Measurements from ENCODE around the gene ZFAND3. TPM values are rescaled to one million over a fixed set of nuclear protein-coding genes. Genes with fewer than 3 reads are reported as not detected.

ZFAND3 gene
- total RNA-seq, 2 experiments from 2014 or later: 8.3 to 33.8 TPM

DNA sequence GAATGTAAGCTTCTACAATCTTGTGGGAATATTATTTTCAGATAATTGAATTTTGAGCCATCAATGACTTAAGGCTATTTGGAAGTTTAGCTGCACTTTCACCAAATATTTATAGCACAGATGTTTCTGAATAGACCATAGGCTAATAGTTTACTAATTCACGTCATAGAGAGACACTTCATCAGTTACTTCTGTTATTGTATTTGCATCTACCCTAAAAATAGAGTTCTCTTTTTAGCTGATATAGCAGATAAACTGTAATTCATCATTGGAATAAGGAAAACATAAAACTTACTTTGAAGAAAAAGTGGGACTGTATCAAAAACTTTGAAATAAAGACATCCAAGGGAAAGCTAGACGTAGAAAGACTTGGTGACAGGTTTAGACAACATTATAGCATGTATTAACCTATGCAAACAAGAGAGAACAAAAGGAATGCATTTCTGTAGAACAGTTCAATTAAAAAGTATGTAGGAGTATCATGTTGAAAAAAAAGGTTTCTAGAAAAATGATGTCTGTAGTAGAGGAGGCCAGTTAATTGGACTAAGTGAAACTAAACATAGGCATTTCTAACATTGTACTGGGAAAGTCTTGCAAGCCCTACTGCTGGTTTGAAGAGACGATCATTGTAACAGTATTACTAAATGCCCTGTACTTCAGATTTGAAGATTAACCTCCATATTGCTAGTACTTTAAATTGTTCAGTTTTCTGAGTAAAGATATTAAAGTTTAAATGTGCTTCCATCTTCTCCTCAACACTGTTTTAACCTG lies 123.3 kb downstream of the ZFAND3 start:
- Histone ChIP-seq H4K20me1 (ENCODE audit: insufficient read depth, low read length) (peaks cover 5% of the 10 kb centered on the region; the same call in 1 of the 2 replicates), H3K27ac (ENCODE audit: low read depth, low read length, poor library complexity, severe bottlenecking) (no peak overlapping the region), H3K4me3 (ENCODE audit: low read depth, low read length, poor library complexity, severe bottlenecking) (no peak overlapping the region), H3K9me2 (ENCODE audit: insufficient read depth, low read length) (no peaks in the 10 kb centered on the region), H3K9me3 (ENCODE audit: low read length) (no peaks in the 10 kb centered on the region), H2AFZ (ENCODE audit: low read length) (no peak overlapping the region), H3K79me2 (ENCODE audit: insufficient read depth, low read depth, low read length) (no peaks in the 10 kb centered on the region), H3K4me2 (ENCODE audit: low read length) (no peak overlapping the region), H3K4me1 (ENCODE audit: insufficient read depth, low read length, poor library complexity, severe bottlenecking) (peaks cover 17% of the 10 kb centered on the region), H3K36me3 (ENCODE audit: insufficient read depth, low read length) (no peaks in the 10 kb centered on the region)
- TF ChIP-seq EZH2phosphoT487 (IDR thresholded peaks at IDR 0.05; ENCODE audit: borderline replicate concordance, low read depth, low read length): no peak
- TF ChIP-seq, protein P1, sequence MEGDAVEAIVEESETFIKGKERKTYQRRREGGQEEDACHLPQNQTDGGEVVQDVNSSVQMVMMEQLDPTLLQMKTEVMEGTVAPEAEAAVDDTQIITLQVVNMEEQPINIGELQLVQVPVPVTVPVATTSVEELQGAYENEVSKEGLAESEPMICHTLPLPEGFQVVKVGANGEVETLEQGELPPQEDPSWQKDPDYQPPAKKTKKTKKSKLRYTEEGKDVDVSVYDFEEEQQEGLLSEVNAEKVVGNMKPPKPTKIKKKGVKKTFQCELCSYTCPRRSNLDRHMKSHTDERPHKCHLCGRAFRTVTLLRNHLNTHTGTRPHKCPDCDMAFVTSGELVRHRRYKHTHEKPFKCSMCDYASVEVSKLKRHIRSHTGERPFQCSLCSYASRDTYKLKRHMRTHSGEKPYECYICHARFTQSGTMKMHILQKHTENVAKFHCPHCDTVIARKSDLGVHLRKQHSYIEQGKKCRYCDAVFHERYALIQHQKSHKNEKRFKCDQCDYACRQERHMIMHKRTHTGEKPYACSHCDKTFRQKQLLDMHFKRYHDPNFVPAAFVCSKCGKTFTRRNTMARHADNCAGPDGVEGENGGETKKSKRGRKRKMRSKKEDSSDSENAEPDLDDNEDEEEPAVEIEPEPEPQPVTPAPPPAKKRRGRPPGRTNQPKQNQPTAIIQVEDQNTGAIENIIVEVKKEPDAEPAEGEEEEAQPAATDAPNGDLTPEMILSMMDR (conservative IDR thresholded peaks at IDR 0.05; ENCODE audit: low read length): no peak
- BruUV-seq (replicated peaks): no TSS peak
- POLR2A ChIA-PET: interaction anchor here (1.1 kb wide), 1 partner anchor 16 kb away, joined by 3 read pairs; no protein-coding TSS in a partner anchor
- intact Hi-C loops (cut with micrococcal nuclease; ENCODE audit: unreplicated experiment): no loop called here
- CTCF ChIA-PET (ENCODE audit: unreplicated experiment): no interaction called here
- no peak for DNase-seq (ENCODE audit: low spot score)

DNA sequence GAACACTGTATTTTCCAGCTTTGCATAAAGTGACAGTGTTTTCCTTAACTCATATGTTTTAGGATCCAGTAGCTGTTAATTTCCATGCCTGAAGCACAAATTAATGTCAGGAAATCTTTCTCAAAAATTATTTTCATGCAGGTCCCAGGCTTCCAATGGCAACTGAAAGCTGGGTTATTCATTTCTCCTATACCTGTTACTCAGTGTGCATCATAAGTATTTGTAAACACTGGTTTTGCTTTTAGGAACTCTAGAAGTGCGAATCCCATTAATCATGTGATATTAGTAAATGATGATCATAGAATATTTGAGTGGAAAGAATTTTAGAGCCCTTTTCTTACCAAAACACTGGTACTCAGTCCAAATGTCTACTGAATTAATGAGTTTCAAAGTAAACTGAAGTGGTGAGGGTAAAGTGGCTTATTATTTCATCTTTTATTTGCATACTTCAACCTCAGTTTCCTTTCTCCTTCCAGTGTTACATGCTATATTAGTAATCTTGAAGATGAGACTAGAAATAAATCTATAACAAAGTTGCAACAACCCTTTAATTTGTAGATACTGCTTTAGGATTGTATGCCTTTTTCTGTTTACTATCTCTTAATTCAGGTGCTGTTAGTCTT lies 124.0 kb downstream of the ZFAND3 start:
- intact Hi-C loops (cut with micrococcal nuclease; ENCODE audit: unreplicated experiment): no loop called here
- no peaks in the 10 kb centered on the region for H3K36me3 ChIP-seq (ENCODE audit: insufficient read depth, low read length)
- POLR2A ChIA-PET: no interaction called here
- H3K4me1 ChIP-seq (ENCODE audit: insufficient read depth, low read length, poor library complexity, severe bottlenecking): peaks cover 17% of the 10 kb centered on the region
- H3K9me2 ChIP-seq (ENCODE audit: insufficient read depth, low read length): no peaks in the 10 kb centered on the region
- no peak overlapping the region for H3K4me3 ChIP-seq (ENCODE audit: low read depth, low read length, poor library complexity, severe bottlenecking)
- CTCF ChIA-PET (ENCODE audit: unreplicated experiment): no interaction called here
- no peaks in the 10 kb centered on the region for H3K79me2 ChIP-seq (ENCODE audit: insufficient read depth, low read depth, low read length)
- H4K20me1 ChIP-seq (ENCODE audit: insufficient read depth, low read length): peaks cover 5% of the 10 kb centered on the region; the same call in 1 of the 2 replicates
- TF ChIP-seq EZH2phosphoT487 (IDR thresholded peaks at IDR 0.05; ENCODE audit: borderline replicate concordance, low read depth, low read length): no peak
- TF ChIP-seq, protein P1 (conservative IDR thresholded peaks at IDR 0.05; ENCODE audit: low read length): no peak
- BruUV-seq (replicated peaks): no TSS peak
- no peaks in the 10 kb centered on the region for H3K9me3 ChIP-seq (ENCODE audit: low read length)
- H3K4me2 ChIP-seq (ENCODE audit: low read length): peak overlapping the region; percentile 5; the same call in 1 of the 2 replicates
- no peak overlapping the region for H2AFZ ChIP-seq (ENCODE audit: low read length)
- DNase-seq (ENCODE audit: low spot score): no peak
- no peak overlapping the region for H3K27ac ChIP-seq (ENCODE audit: low read depth, low read length, poor library complexity, severe bottlenecking)

DNA sequence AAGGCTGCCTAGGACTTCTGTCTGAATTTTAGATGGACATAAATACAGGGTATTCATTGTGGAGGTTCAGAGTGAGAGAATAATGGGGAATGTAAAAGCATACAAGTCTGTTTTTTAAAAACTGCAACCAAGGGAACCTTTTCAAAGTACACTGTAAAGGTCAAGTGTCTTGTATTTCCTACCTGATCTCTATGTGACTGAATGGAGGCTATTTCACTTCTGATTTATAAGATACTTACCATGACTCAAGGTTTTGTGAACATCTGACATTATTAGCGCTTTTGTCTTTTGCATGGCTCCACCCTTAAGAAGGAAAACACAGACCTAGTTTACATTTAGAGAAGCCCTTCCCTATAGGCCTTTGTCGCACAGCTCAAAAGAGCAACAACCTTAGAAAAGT lies 126.5 kb downstream of the ZFAND3 start:
- ChIA-PET CTCF (ENCODE audit: unreplicated experiment) (no interaction called here), POLR2A (no interaction called here)
- no TSS peak for BruUV-seq (replicated peaks)
- intact Hi-C loops (cut with micrococcal nuclease; ENCODE audit: unreplicated experiment): no loop called here
- no peaks in the 10 kb centered on the region for H3K9me2 ChIP-seq (ENCODE audit: insufficient read depth, low read length)
- peaks cover 17% of the 10 kb centered on the region for H3K4me1 ChIP-seq (ENCODE audit: insufficient read depth, low read length, poor library complexity, severe bottlenecking)
- H3K9me3 ChIP-seq (ENCODE audit: low read length): no peaks in the 10 kb centered on the region
- no peaks in the 10 kb centered on the region for H3K36me3 ChIP-seq (ENCODE audit: insufficient read depth, low read length)
- no peak overlapping the region for H3K27ac ChIP-seq (ENCODE audit: low read depth, low read length, poor library complexity, severe bottlenecking)
- H4K20me1 ChIP-seq (ENCODE audit: insufficient read depth, low read length): 0 out of 2 replicates have a peak, but pooled peaks cover 5% of the 10 kb centered on the region
- H2AFZ ChIP-seq (ENCODE audit: low read length): no peak overlapping the region
- TF ChIP-seq, protein P1 (conservative IDR thresholded peaks at IDR 0.05; ENCODE audit: low read length): no peak
- H3K4me3 ChIP-seq (ENCODE audit: low read depth, low read length, poor library complexity, severe bottlenecking): no peak overlapping the region
- H3K4me2 ChIP-seq (ENCODE audit: low read length): no peak overlapping the region
- no peaks in the 10 kb centered on the region for H3K79me2 ChIP-seq (ENCODE audit: insufficient read depth, low read depth, low read length)
- no peak for DNase-seq (ENCODE audit: low spot score)

Measured in OCI-LY7 (cell line).